GM19043 (cell line): ENCODE results near the gene SPTBN5.

Experiments
- ATAC-seq: cut with Tn5 transposase; IDR thresholded peaks from one replicate; pipeline ENCODE4 v1.9.1; 2021; ENCODE audit warnings: low read depth; ENCODE audit not compliant: unreplicated experiment

The SPTBN5 gene

GRCh38 chr15:41886741-41887140 lies 7.1 kb downstream of the SPTBN5 start:
- no peak for ATAC-seq

GRCh38 chr15:41885841-41886240 lies 8.0 kb downstream of the SPTBN5 start:
- no peak for ATAC-seq

GRCh38 chr15:41885321-41885720 lies 8.5 kb downstream of the SPTBN5 start:
- no peak for ATAC-seq

GRCh38 chr15:41884458-41884857 lies 9.4 kb downstream of the SPTBN5 start:
- no peak for ATAC-seq

- ATAC-seq = no peak
Observed at GRCh38 chr15:41883484-41883825, 10.4 kb downstream of the SPTBN5 start.

- no peak for ATAC-seq
Observed at GRCh38 chr15:41882689-41883483, 11.0 kb downstream of the SPTBN5 start.

GRCh38 chr15:41881920-41882688 lies 11.7 kb downstream of the SPTBN5 start:
- ATAC-seq = no peak

- no peak for ATAC-seq
Observed at GRCh38 chr15:41881550-41881919, 12.3 kb downstream of the SPTBN5 start.

GRCh38 chr15:41881086-41881485 lies 12.8 kb downstream of the SPTBN5 start:
- no peak for ATAC-seq

- ATAC-seq = no peak
Observed at GRCh38 chr15:41880156-41880877, 13.5 kb downstream of the SPTBN5 start.

- ATAC-seq = no peak
Observed at GRCh38 chr15:41879321-41879845, 14.5 kb downstream of the SPTBN5 start.

GRCh38 chr15:41878355-41878699 lies 15.5 kb downstream of the SPTBN5 start:
- ATAC-seq = no peak

- ATAC-seq = no peak
Observed at GRCh38 chr15:41877631-41878354, 16.1 kb downstream of the SPTBN5 start.

- ATAC-seq = no peak
Observed at GRCh38 chr15:41876689-41877088, 17.2 kb downstream of the SPTBN5 start.

GRCh38 chr15:41876007-41876406 lies 17.8 kb downstream of the SPTBN5 start:
- ATAC-seq = no peak

- no peak for ATAC-seq
Observed at GRCh38 chr15:41874736-41875135, 19.1 kb downstream of the SPTBN5 start.

GRCh38 chr15:41873711-41874110 lies 20.1 kb downstream of the SPTBN5 start:
- ATAC-seq = no peak

GRCh38 chr15:41872166-41872747 lies 21.6 kb downstream of the SPTBN5 start:
- ATAC-seq = no peak

GRCh38 chr15:41871175-41871905 lies 22.5 kb downstream of the SPTBN5 start:
- ATAC-seq = no peak

- no peak for ATAC-seq
Observed at GRCh38 chr15:41870689-41871081, 23.2 kb downstream of the SPTBN5 start.
